Endothelial cell of hepatic sinusoid (primary cell): ENCODE data around the gene FADS2.

ENCODE experiments used
- in situ Hi-C: cut with HindIII; loops from 2 replicates; pipeline ENCODE4 v1.10.0; 2017; ENCODE audit warnings: low sequenced_read_pairs

Gene FADS2

DNA sequence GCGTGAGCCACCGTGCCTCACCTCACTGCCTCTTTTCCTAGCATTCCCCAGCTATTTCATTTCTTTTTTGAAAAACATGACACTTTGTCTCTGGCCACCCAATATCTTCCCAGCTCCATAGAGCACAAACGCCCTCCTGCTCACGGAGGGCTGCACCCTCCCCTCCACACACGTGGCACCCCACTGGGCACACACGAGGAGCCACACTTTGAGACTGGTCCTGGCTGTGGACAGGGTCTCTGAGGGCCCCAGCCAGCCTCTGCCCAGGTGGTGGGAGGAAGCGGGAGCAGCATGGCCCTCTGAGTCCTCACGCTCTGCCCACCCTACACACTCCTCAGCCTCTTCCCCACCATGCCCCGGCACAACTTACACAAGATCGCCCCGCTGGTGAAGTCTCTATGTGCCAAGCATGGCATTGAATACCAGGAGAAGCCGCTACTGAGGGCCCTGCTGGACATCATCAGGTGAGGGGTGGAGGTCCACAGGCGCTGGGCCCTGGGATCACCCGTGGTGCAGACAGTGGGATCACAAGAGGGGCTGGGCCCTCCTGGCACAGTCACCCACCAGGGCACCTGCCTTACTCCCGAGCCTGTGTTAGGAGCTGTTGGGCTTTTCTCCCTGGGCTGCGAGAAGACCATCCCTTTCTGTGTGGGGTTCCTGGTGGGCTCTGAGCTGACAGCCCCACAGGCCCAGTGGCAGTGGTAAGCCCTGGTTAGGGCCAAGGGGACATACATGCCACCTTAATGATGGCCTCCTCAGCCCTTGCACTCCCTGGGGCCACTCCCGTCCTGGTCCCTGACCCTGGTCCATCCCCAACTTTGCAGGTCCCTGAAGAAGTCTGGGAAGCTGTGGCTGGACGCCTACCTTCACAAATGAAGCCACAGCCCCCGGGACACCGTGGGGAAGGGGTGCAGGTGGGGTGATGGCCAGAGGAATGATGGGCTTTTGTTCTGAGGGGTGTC lies 37.0 kb downstream of the FADS2 start:
- in situ Hi-C loops = no loop called here

DNA sequence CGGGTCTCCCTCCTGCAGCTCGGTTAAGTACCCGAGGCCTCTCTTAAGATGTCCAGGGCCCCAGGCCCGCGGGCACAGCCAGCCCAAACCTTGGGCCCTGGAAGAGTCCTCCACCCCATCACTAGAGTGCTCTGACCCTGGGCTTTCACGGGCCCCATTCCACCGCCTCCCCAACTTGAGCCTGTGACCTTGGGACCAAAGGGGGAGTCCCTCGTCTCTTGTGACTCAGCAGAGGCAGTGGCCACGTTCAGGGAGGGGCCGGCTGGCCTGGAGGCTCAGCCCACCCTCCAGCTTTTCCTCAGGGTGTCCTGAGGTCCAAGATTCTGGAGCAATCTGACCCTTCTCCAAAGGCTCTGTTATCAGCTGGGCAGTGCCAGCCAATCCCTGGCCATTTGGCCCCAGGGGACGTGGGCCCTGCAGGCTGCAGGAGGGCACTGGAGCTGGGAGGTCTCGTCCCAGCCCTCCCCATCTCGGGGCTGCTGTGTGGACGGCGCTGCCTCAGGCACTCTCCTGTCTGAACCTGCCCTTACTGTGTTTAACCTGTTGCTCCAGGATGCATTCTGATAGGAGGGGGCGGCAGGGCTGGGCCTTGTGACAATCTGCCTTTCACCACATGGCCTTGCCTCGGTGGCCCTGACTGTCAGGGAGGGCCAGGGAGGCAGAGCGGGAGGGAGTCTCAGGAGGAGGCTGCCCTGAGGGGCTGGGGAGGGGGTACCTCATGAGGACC lies 38.3 kb downstream of the FADS2 start:
- in situ Hi-C loops = no loop called here

GRCh38 chr11:61866958-61867343 lies 38.9 kb downstream of the FADS2 start:
- in situ Hi-C loops = no loop called here

GRCh38 chr11:61868571-61869428 lies 40.7 kb downstream of the FADS2 start:
- in situ Hi-C loops = no loop called here

DNA sequence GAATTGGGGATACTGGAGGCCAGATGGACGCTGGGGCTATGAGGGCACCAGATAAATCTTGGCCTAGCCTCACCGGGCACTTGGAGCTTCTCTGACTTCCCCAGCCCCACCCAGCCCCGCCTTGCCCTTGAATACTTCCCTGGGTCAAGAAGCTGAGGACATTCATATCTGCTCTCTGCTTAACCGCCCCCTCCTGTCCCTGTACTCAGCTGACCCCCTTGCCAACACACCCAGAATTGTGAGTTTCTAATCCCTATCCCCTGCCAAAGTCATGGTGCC lies 41.3 kb downstream of the FADS2 start:
- in situ Hi-C loops = no loop called here

DNA sequence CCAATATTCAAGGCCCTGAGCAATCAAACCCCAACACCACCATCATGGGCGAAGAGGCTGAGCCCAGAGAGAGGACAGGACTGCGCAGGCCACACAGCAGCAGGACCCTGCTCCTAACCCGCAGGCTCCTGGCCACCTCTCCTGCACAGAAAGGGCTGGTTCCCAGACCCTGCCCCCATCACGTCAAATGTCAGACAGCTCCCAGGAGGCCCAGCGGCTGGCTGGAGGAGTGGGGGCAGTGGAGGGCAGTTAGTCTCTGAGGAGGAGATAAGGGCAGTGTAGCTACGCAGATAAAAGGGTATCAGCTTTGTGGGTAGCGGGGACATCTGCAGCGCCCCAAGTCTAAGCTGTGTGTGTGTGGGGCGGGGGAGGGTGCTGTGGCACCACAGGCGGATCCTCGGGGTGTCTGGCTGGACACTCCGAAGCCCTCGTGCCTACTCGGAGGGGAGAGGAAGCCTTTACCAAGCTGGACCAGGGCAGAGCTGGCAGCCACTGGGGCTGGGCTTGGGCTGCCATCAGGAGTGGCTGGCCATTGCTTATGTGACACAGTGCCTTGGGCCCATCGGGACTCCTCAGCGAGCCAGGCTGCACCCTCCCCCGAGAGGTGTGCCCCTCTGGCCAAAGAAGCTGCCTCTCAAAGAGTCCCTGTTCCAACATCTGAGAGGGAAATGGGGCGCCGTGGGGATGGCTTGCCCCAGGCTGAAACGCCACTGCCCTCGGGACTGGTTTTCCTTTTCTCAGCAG lies 41.8 kb downstream of the FADS2 start:
- in situ Hi-C loops = no loop called here

DNA sequence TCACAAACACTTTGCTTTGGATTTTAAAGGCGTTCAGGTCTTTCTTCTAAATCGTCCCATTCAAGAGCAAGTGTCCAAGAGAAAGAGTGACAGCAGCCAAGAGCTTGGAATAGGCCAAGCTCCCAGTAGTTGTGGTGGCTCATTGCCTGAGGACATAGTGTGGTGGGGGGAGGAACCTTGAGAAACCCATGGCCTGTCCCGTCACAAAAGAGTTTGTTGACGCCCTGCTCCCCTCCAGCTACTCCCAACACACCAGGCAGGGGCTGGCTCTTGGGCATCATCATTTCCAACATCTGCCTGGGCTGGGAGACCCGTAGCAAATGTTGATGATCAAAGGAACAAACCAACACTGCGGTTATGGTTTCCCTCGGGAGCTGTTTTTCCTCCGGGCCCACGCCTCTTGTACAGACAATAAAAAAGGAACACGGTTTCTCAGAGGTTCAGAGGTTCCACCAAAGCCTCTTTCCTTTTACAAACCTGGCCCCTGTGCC lies 42.5 kb downstream of the FADS2 start:
- in situ Hi-C loops = no loop called here

- in situ Hi-C loops = no loop called here
These were observed 43.1 kb downstream of the FADS2 start for GRCh38 chr11:61871158-61871597.

- in situ Hi-C loops = no loop called here
These were observed 45.0 kb downstream of the FADS2 start for GRCh38 chr11:61872935-61873565.

GRCh38 chr11:61873588-61874376 lies 45.7 kb downstream of the FADS2 start:
- in situ Hi-C loops = no loop called here

GRCh38 chr11:61874377-61874809 lies 46.3 kb downstream of the FADS2 start:
- in situ Hi-C loops = no loop called here

DNA sequence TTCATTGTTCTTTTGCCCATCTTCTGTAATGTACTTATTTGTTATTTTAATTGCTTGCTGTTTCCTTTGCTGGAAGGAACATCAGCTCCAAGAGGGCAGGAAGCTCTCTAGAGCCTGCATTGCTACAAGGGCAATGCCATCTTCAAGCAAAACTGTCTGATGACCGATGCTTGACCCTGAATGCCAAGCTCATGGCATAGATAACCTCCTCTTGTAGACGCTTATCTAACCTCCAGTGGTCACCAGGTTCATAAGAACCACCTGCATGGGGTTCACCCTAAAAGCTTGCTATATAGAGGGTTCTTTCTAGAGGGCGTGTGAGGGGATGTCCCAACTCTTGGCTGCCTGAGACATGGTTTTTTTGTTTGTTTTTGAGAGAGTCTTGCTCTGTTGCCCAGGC lies 46.8 kb downstream of the FADS2 start:
- in situ Hi-C loops = no loop called here

- in situ Hi-C loops = no loop called here
These were observed 47.6 kb downstream of the FADS2 start for GRCh38 chr11:61875698-61876097.

DNA sequence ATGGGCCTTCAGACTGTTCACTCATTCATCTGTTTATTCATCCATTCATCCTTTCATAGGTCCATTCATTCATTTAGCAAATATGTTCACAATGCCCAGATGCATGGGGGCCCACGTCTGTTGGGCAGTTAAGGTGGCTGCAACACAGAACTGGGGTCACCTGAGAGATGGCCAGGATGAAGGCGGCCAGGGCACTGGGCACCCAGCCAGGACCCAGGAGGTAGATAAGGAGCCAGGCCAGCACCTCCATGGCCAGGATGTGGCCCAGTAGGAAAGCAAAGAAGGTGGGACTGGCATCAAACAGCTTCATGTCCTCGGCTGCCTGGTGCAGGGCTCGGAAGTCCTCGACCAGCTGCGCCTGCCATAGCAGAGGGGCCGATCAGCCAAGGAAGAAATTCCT lies 51.1 kb downstream of the FADS2 start:
- in situ Hi-C loops = no loop called here

DNA sequence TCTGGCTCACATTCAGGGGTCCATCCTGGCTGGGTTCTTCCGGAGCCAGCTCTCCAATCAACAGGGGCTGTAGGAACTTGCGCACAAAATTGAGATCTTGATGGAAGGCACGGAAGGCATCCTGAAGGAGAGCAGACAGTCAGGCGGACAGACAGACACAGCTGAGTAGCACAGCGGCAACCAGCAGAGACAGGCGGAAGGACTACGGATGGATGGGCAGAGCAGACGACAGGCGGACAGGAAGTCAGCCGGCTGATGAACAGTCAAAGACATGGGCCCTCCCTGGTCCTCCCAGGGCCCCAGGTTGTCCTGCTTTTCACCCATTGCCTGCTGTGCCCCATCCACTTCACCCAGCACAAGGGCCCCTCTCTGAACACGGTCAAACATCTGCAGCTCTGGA lies 51.9 kb downstream of the FADS2 start:
- in situ Hi-C loops = loop anchor here (5.0 kb wide), 1 partner anchor 88 kb away; the partner anchor contains the start of genes FEN1 and TMEM258

DNA sequence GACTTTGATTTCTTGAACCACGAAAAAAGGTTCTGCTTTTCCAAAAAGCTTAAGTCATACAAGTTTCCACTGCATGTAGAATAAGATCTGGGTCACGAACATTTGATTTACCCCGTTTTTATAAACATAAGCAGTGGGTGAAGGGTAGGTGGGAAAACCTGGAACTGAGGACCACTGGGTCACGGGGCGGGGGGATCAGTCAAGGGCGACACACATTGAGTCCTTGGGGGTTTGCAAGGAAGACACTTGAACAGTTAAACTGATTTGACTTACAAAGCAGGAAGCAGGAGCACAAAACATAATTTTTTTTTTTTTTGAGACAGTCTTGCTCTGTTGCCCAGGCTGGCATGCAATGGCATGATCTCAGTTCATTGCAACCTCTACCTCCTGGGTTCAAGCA lies 52.4 kb downstream of the FADS2 start:
- in situ Hi-C loops = loop anchor here (5.0 kb wide), 1 partner anchor 88 kb away; the partner anchor contains the start of genes FEN1 and TMEM258

DNA sequence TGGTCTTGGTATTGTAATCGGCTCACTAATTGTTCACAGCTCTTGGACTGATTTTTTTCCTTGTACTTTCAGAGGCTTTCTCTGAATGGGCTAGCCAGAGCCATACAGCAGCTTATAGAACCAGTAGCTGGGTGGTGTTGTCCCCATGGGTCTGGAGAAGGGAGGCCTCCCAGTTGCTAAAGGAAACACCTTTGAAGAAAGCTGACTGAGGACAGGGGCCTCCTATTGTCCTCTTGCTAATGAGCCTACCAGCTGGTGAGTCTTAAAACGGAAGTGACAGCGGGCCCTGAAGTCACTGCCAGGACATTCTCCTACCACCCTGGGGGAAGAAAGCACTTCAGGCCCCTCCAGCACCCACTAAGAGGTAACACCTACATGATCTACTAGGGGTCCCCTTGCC lies 53.3 kb downstream of the FADS2 start:
- in situ Hi-C loops = loop anchor here (5.0 kb wide), 1 partner anchor 89 kb away; the partner anchor contains the start of genes FEN1 and TMEM258

GRCh38 chr11:61882267-61882666 lies 54.2 kb downstream of the FADS2 start:
- in situ Hi-C loops = loop anchor here (5.0 kb wide), 1 partner anchor 90 kb away; the partner anchor contains the start of genes FEN1 and TMEM258

DNA sequence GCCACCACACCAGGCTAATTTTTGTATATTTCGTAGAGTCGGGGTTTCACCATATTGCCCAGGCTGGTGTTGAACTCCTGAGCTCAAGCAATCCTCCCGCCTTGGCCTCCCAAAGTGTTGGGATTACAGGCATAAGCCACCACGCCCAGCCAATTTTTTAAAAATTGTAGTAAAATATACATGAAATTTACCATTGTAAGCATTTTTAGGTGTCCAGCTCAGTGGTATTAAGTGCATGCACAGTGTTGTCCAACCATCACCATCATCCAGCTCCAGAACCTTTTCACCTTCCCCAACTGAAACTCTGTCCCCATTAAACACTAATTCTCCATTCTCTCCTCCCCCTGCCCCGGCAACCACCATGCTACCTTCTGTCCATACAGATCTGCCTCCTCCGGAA lies 54.8 kb downstream of the FADS2 start:
- in situ Hi-C loops = loop anchor here (5.0 kb wide), 1 partner anchor 91 kb away; the partner anchor contains the start of genes FEN1 and TMEM258
